Measurements from ENCODE around the gene UTP18.
"Not testable (repeated sequence)": the region's sequence is repeated elsewhere in the genome, so short reads cannot be mapped to it uniquely, and the experiment has no call there.

UTP18 gene

DNA sequence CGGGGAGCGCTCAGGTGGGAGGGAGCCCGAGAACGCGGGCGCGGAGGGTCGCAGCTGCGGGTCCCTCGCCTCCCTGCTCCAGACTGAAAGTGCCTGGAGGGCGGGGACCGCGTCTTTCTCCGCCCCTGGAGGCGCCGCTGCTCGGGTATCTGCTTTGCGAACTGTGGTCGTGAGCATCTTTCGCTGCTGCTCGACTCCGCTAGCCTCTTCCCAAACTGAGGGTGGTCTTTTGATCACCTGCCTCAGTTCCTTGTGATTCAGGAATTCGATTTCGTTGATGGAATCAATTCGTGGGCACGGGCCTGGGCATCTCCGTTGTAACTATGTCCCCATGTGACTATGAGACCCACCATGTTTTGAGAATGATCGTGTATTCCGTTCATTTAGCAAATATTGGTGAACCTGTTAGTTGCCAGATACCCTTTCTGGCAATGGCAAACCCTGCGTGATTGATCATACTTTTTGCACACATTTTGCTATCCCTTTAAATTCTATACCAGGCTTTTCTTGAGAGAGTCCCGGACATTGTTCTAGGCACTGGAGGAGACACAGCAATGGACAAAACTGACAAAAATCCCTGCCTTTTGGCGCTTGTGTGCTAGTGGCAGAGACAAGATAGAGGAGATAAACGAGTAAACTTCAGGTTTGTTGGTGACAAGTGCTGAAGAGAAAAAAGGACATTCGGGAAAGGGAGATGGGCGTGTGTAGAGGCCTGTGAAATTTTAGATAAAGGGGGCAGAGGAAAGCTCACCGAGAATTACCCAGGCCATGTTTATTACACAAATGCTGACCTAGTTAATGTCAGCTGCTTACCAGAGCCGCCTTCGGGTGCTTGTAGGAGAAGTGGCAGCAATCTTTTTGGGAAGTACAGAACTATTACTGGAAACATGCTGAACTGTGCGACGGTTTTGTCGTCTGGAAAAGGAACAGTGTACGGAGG is 948 bp downstream of the UTP18 start:
- H3K36me3 ChIP-seq (ENCODE audit: insufficient read depth, low read length): peaks cover 44% of the 10 kb centered on the region
- H3K4me3 ChIP-seq (ENCODE audit: low read depth, low read length, poor library complexity, severe bottlenecking): peak overlapping the region; percentile 77
- H3K4me2 ChIP-seq (ENCODE audit: low read length): peak overlapping the region; percentile 91
- H3K9me2 ChIP-seq (ENCODE audit: low read depth, low read length): no peaks in the 10 kb centered on the region
- H3K9me3 ChIP-seq (ENCODE audit: low read length): no peaks in the 10 kb centered on the region
- peak overlapping the region; percentile 90 for H3K9ac ChIP-seq (ENCODE audit: low read length)
- H4K20me1 ChIP-seq (ENCODE audit: insufficient read depth, low read length): no peaks in the 10 kb centered on the region
- no peak overlapping the region for H2AFZ ChIP-seq (ENCODE audit: low read length)
- TF ChIP-seq, protein P1, sequence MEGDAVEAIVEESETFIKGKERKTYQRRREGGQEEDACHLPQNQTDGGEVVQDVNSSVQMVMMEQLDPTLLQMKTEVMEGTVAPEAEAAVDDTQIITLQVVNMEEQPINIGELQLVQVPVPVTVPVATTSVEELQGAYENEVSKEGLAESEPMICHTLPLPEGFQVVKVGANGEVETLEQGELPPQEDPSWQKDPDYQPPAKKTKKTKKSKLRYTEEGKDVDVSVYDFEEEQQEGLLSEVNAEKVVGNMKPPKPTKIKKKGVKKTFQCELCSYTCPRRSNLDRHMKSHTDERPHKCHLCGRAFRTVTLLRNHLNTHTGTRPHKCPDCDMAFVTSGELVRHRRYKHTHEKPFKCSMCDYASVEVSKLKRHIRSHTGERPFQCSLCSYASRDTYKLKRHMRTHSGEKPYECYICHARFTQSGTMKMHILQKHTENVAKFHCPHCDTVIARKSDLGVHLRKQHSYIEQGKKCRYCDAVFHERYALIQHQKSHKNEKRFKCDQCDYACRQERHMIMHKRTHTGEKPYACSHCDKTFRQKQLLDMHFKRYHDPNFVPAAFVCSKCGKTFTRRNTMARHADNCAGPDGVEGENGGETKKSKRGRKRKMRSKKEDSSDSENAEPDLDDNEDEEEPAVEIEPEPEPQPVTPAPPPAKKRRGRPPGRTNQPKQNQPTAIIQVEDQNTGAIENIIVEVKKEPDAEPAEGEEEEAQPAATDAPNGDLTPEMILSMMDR (IDR thresholded peaks at IDR 0.05; ENCODE audit: low read length): no peak
- no peak for TF ChIP-seq EZH2 (IDR thresholded peaks at IDR 0.05; ENCODE audit: borderline replicate concordance, low read length)
- peaks cover 67% of the 10 kb centered on the region for H3K79me2 ChIP-seq (ENCODE audit: insufficient read depth, low read length)
- H3K27ac ChIP-seq (ENCODE audit: low read depth, low read length, poor library complexity, severe bottlenecking): peak overlapping the region; percentile 44
- peaks cover 50% of the 10 kb centered on the region for H3K4me1 ChIP-seq (ENCODE audit: insufficient read depth, low read length, severe bottlenecking)
- no peaks in the 10 kb centered on the region for H3F3A ChIP-seq (ENCODE audit: insufficient read depth, low read length)
- no peaks in the 10 kb centered on the region for H3K27me3 ChIP-seq (ENCODE audit: insufficient read depth, low read length)

DNA sequence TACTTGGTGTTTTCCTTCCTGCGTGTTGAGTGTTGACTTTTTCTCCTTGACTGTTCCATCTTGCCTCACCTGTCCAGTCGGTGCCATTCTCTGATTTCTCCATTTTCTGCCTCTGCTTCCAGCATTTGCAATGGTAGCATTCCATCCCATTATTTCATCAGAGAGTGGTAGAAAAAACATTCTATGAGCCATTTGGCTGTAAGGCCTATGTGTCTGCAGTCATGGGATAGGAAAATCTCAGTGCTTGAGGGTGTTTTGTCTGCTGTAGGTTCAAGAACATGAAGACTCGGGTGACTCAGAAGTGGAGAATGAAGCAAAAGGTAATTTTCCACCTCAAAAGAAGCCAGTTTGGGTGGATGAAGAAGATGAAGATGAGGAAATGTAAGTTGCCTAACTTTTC is 2.7 kb downstream of the UTP18 start:
- H3K79me2 ChIP-seq (ENCODE audit: insufficient read depth, low read length): peaks cover 50% of the 10 kb centered on the region
- H3K9me3 ChIP-seq (ENCODE audit: low read length): no peaks in the 10 kb centered on the region
- no peak for TF ChIP-seq EZH2 (IDR thresholded peaks at IDR 0.05; ENCODE audit: borderline replicate concordance, low read length)
- TF ChIP-seq, protein P1 (IDR thresholded peaks at IDR 0.05; ENCODE audit: low read length): no peak
- H3K4me2 ChIP-seq (ENCODE audit: low read length): peak overlapping the region; percentile 26; the same call in 1 of the 2 replicates
- H3K27me3 ChIP-seq (ENCODE audit: insufficient read depth, low read length): no peaks in the 10 kb centered on the region
- no peak overlapping the region for H3K9ac ChIP-seq (ENCODE audit: low read length)
- H3K27ac ChIP-seq (ENCODE audit: low read depth, low read length, poor library complexity, severe bottlenecking): no peak overlapping the region
- no peaks in the 10 kb centered on the region for H3F3A ChIP-seq (ENCODE audit: insufficient read depth, low read length)
- no peaks in the 10 kb centered on the region for H3K9me2 ChIP-seq (ENCODE audit: low read depth, low read length)
- H4K20me1 ChIP-seq (ENCODE audit: insufficient read depth, low read length): no peaks in the 10 kb centered on the region
- peaks cover 37% of the 10 kb centered on the region for H3K4me1 ChIP-seq (ENCODE audit: insufficient read depth, low read length, severe bottlenecking)
- peaks cover 53% of the 10 kb centered on the region for H3K36me3 ChIP-seq (ENCODE audit: insufficient read depth, low read length)
- H3K4me3 ChIP-seq (ENCODE audit: low read depth, low read length, poor library complexity, severe bottlenecking): no peak overlapping the region
- H2AFZ ChIP-seq (ENCODE audit: low read length): no peak overlapping the region

DNA sequence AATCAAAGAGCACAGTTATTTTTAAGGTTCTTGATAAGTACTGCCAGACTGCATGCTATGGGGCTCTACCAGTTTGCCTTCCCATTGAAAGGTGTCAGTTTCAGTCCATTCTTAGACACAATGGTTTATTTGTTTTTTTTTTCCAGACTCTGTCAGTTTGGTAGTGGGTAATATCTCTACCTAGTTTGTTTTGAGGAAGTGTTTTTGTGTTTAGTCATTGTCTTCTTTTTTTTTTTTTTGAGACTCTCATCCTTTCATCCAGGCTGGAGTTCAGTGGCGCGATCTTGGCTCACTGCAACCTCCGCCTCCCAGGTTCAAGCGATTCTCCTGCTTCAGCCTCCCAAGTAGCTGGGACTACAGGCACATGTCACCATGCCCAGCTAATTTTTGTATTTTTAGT is 4.1 kb downstream of the UTP18 start:
- Histone ChIP-seq H3K36me3 (ENCODE audit: insufficient read depth, low read length) (peaks cover 67% of the 10 kb centered on the region), H3K4me1 (ENCODE audit: insufficient read depth, low read length, severe bottlenecking) (peaks cover 25% of the 10 kb centered on the region), H3K79me2 (ENCODE audit: insufficient read depth, low read length) (peaks cover 35% of the 10 kb centered on the region)
- not testable (repeated sequence) for H3K9ac ChIP-seq (ENCODE audit: low read length); H4K20me1 ChIP-seq (ENCODE audit: insufficient read depth, low read length); H3K4me2 ChIP-seq (ENCODE audit: low read length); H3F3A ChIP-seq (ENCODE audit: insufficient read depth, low read length); H3K9me2 ChIP-seq (ENCODE audit: low read depth, low read length); H3K27ac ChIP-seq (ENCODE audit: low read depth, low read length, poor library complexity, severe bottlenecking); H3K9me3 ChIP-seq (ENCODE audit: low read length); H3K27me3 ChIP-seq (ENCODE audit: insufficient read depth, low read length); H2AFZ ChIP-seq (ENCODE audit: low read length); H3K4me3 ChIP-seq (ENCODE audit: low read depth, low read length, poor library complexity, severe bottlenecking)
